Hepatocyte (in vitro differentiated cells): Measurements from ENCODE around the gene ALG11.

Experiments
- CTCF ChIP-seq: fragments of 200-600 bp; sonication (generic); IDR thresholded peaks from 2 replicates; pipeline ENCODE4 v1.5.1; 2016; ENCODE audit warnings: antibody characterized with exemption, mild to moderate bottlenecking; ENCODE audit not compliant: poor library complexity
- EZH2phosphoT487 ChIP-seq: fragments of 200-600 bp; sonication (generic); IDR thresholded peaks from one replicate; pipeline ENCODE4 v1.6.1; 2018; ENCODE audit warnings: antibody characterized with exemption, mild to moderate bottlenecking, low read depth, moderate library complexity; ENCODE audit not compliant: unreplicated experiment, severe bottlenecking

- TF ChIP-seq EZH2phosphoT487 (no peak), CTCF (no peak)
Measured at GRCh38 chr13:52006523-52007245, 5.5 kb upstream of the ALG11 start.
